Left renal pelvis (tissue), 4 donors: ENCODE data around the gene BRSK2. TPM values are rescaled to one million over a fixed set of nuclear protein-coding genes. Genes with fewer than 3 reads are reported as not detected.

ENCODE experiments used
- DNase-seq, 4 donors: peaks; one replicate each; pipeline ENCODE4 v3.0.0-alpha.2; 2013; ENCODE audit warnings: low read depth in 4 of 4, low spot score in 3 of 4
- polyA plus RNA-seq, 4 donors: library from polyadenylated mRNA; unstranded; fragments of 120-200 nt; gene quantifications; one replicate each; pipeline ENCODE4 v1.2.1, GENCODE V29; 2013; ENCODE audit not compliant: insufficient read length in 4 of 4

Gene BRSK2
- polyA plus RNA-seq, 4 donors = 0.64 to 1.1 (median 0.89) TPM

DNA sequence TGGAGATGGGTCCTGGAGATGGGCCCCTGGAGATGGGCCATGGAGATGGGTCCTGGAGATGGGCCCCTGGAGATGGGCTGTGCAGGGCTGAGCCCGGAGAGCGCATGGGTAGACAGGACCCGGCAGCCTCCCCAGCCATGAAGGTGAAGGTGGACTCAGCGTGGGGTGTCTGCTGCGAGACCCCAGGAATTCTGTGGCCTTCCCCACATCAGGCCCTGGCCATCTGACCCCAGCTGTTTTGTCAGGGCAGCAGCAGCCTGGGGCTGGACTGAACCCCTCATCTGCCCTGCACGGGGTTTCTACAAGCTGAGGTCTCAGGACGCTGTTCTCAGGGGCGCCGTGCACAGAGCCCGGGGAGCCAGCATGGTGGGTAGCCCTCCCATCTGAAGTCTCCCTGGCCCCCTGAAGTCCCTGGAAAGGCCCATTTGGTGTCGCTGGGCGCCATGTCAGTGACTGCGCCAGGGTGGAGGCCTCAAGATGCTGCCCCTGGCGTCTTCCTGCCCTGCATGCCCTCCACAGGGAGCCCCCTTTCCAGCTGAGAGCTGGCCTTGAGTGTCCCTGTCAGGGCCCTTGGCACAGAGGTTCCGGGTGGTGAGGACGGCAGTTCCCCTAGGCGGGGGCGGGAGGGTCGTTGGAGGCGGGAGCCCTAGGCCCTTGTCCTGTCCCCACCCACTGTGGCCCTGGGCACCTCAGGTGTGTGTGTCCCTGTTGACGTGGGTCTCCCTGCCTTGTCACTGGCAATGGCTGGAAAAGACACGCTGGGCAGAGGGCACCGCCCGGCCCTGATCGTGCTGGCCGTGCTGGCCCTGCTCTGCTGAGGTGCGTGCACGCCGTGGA, 5.4 kb downstream of the BRSK2 start:
- DNase-seq = no peak

DNA sequence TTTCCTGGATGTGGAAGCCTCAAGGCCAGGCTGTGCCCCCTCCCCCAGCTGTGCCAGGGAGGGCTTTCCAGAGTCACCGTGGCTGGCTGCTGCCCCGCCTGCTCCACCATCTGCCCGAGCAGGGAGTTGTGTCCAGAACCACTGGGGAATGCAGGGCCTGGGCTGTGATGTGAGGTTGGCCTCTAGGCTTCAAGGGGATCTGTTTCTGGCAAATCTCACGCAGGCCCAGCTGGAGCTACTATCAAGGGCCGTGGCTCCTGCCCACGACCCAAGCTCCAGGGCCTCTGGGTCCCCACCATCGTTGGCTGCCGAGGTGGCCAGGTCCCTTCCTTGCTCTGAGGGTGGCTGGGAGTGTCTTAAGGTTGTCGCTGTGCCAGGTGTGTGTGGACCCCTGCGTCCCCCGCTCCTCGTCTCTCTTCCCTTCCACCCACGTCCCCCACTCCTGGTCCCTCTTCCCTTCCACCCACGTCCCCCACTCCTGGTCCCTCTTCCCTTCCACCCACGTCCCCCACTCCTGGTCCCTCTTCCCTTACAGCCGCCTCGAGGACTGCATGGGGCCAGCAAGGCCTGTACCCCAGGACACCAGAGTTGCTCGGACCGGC, 6.1 kb downstream of the BRSK2 start:
- DNase-seq = no peak

- DNase-seq = no peak
These were observed 6.7 kb downstream of the BRSK2 start for GRCh38 chr11:1396375-1396841.

DNA sequence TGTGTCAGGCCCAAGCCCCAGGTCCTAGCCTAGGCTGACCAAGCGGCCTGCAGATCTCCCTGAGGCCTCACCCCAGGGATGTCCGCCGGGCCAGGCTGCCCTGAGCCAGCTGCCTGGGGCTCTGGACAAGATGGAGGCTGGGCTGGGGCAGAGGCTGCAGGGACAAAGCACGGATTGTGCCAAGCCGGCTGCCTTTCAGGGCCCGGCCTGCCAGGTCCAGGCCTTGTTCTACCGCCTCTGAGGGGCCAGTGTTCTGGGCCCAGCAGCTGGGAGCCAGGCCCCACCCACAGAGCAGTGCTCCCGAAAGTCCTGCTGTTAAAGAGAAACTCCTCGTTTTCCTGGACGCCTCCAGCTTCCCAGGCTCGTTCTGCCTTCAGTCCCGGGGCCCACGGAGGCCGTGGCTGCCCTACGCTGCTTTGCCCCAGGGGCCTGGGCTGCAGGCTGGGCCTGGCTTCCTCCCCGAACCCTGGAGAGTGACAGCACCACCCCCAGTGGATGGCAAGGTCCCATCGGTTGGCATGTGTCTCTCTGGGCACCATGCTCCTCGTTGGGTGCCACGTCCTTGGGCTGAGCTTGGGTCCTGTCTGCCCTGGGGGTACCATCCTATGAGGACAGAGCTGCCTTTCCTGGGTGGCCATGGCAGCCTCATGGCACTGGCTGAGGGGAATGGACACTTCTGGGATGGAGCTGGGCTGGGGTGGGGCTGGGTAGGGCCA, 7.6 kb downstream of the BRSK2 start:
- DNase-seq = no peak

DNA sequence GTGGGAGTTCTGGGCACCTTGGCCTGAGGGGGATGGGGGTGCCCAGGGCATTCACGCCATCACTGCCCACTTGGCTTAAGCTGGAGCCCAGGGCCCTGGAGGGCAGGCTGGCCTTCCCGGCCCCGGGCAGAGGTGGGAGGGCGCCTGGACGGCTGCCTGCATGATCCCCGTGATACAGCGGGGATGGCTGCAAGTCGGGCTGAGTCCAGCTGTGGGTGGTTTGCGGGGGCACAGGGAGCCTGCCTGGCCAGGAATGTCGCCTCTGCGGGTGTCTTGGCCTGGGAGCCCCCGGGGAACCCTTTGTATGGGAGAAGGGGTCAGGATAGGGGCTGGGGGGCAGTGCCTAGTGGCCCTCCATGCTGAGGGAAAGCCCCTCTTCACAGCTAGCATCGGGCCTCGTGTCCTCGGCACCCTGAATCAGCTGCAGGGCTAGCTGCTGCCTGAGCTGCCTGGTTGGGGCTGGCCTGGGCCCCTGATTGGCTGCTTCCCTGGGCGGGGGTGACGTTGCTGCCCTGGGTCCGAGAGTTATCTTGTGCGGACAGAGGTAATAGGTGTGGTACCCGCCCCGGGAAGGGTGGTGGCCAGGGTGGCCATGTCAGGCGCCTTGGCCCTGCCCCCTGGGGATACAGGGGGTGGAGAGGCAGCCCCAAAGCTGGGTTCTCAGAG, 8.3 kb downstream of the BRSK2 start:
- DNase-seq = no peak

DNA sequence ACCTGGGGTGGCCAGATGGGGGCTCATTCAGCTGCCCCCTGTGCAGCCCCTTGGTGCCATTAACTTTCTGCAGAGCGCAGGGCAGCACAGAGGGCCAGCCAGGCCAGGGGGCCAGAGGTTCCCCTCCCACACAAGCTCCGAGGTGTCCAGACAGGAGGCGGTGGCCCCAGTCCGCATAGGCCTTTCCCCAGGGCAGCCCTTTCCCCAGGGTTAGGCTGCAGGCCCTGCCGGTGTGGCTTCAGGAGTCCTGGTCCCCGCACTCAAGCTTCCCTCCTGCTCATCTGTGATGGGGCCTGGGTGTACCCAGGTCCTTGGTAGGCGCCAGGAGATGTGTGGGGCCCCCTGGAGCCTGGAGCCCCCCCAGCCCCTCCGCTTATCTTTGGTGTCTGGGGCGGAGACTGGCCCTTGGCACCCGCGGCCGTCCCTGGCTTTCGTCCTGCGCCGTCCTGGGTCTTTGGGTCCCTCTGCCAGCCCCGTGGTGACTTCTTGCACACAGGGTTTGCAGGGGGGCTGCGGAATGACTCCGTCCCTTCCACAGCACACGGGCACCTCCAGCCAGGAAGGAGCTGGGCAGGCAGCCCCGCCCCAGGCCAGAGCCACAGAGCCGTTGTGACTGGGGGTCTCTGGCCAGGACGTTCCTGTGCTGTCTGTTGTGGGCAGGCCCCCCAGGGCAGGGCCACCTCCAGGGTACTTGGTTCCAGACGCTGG, 8.9 kb downstream of the BRSK2 start:
- DNase-seq = no peak

- DNase-seq = no peak
These were observed 9.9 kb downstream of the BRSK2 start for GRCh38 chr11:1399386-1400316.

GRCh38 chr11:1400317-1401170, 10.8 kb downstream of the BRSK2 start:
- DNase-seq = no peak

GRCh38 chr11:1401171-1401445, 11.4 kb downstream of the BRSK2 start:
- DNase-seq = no peak

- DNase-seq = peak; percentile 68 to 79 (median 71)
These were observed 12.0 kb downstream of the BRSK2 start for GRCh38 chr11:1401656-1402221.

- DNase-seq = no peak
These were observed 12.8 kb downstream of the BRSK2 start for GRCh38 chr11:1402355-1403077.

DNA sequence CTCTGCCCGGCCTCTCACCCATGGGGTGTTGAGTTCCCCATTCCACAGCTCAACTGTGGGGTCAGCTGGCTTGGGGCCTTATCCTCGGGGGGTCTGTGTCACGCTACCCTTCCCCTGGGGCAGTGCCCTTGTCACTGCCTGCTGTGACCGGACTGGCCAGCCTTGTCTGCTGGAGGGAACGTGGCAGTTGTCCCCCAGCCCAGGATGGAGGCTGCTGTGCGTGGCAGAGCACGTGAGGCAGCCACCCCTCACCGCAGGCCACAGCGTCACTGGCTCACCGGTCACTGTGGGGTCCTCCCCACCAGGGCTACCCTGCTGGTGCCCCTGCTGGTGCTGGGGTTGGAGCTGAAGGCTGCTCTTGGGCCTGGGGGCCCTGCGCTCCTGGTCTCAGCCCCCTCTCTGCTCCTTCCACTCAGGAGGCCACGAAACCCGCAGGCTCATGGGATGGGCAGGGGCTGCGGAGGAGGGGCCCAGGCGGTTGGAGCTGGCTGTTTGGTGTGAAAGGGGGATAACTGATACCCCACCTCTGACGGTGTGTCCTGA, 13.4 kb downstream of the BRSK2 start:
- DNase-seq = no peak

DNA sequence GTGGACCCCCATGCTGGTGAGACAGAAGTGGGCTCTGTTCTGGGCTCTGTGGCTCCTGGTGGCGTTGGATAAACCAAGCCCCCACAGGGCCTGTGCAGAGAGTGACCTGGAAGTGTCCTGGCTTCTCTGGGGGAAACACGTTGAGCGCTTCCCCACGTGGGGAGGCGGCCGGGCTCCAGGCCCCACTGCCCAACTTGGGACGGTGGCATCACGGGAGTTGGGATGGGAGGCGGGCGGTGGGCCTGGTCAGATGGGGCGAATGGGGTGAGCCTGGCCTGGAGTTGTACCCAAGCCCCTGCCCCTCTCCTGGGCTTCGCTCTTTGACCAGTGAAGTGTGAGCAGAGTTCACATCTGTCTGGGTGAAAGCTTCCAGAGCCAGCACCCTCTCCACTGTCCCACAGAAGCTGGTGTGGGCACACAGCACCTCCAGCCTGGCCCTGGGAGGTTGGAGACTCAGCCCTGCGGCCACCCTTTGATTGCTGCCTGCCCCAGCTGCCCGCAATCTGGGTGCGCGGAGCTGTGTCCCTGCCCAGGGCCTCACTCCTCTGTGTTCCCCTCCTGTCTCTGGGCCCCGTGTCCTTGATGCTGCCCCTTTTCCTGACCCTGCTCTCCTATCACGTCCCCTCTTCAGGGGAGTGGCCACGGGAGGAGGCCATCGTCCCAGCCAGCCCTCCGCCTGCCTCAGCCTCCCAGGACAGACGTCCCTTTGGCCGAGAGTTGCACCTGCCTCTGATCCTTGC, 14.2 kb downstream of the BRSK2 start:
- no peak for DNase-seq

GRCh38 chr11:1404461-1405185, 14.9 kb downstream of the BRSK2 start:
- DNase-seq = no peak

GRCh38 chr11:1405186-1406020, 15.7 kb downstream of the BRSK2 start:
- no peak for DNase-seq
